Ovary (tissue), 9 donors: Measurements from ENCODE around the gene GP5. TPM values are rescaled to one million over a fixed set of nuclear protein-coding genes. Genes with fewer than 3 reads are reported as not detected.

Source experiments
- DNase-seq, 5 donors: peaks; one replicate each; pipeline ENCODE4 v3.0.0-alpha.2; 2019 to 2020
- H3K27ac ChIP-seq, 2 donors: fragments of 200-600 bp; one replicate each; pipeline versions ENCODE4 v1.5.1 to v1.8.0; 2019 to 2022
- H3K27me3 ChIP-seq: fragments of 200-600 bp; one replicate; pipeline ENCODE4 v1.8.0; 2022
- H3K36me3 ChIP-seq: fragments of 200-600 bp; sonication (generic); one replicate; pipeline ENCODE4 v1.5.1; 2019
- H3K4me1 ChIP-seq: one replicate; pipeline ENCODE4 v1.8.1; 2013; ENCODE audit warnings: mild to moderate bottlenecking, moderate library complexity; ENCODE audit not compliant: insufficient read depth
- H3K4me3 ChIP-seq: fragments of 200-600 bp; sonication (generic); one replicate; pipeline ENCODE4 v1.5.1; 2017
- H3K9me3 ChIP-seq, 2 donors: fragments of 200-600 bp in 1 of 2; sonication (generic) in 1 of 2; one replicate each; pipeline versions ENCODE4 v1.5.1 to v1.8.1; 2013 to 2019; ENCODE audit warnings: mild to moderate bottlenecking in 1 of 2, moderate library complexity in 1 of 2
- CTCF ChIP-seq, 3 donors: fragments of 450-650 bp in 2 of 3; fragments of 200-600 bp in 1 of 3; IDR thresholded peaks; one replicate each; pipeline versions ENCODE4 v1.5.1 to v1.8.0; 2016 to 2022; ENCODE audit warnings: antibody characterized with exemption in 3 of 3, mild to moderate bottlenecking in 1 of 3
- EP300 ChIP-seq: sonication (generic); formaldehyde crosslinking; IDR thresholded peaks from one replicate; pipeline ENCODE4 v1.6.1; 2017; ENCODE audit warnings: antibody characterized with exemption
- POLR2A ChIP-seq: fragments of 450-650 bp; IDR thresholded peaks from one replicate; pipeline ENCODE4 v1.6.1; 2017; ENCODE audit warnings: antibody characterized with exemption, mild to moderate bottlenecking, moderate library complexity
- WGBS, 3 donors: extraction: QIAGEN DNeasy Blood & Tissue Kit in 1 of 3; methylation state at CpG; one replicate each; pipeline versions ENCODE4 v1.1.5 to v1.1.7; 2013 to 2017; 5-methylcytosine and 5-hydroxymethylcytosine counted together
- intact Hi-C, 4 donors: fragments of 100-400 bp; cut with DNase I; formaldehyde crosslinking; loops; one replicate each; pipeline versions ENCODE4 v1.11.0 to v1.15.1; 2022 to 2023
- polyA plus RNA-seq, 2 donors: library from polyadenylated mRNA; stranded (reverse); fragments of 200-250 nt in 1 of 2; fragments of 350-450 nt in 1 of 2; fragmentation: Illumina TruSeq in 1 of 2; extraction: RNeasy Lipid Tissue Mini Kit (QIAGEN cat#74804) in 1 of 2; gene quantifications; one replicate each; pipeline ENCODE4 v1.2.3, GENCODE V29; 2013 to 2014
- total RNA-seq, 7 donors: library from RNA; depleted of rRNA in 2 of 7; stranded (reverse); fragments of >200 nt in 2 of 7; fragmentation: NEBNext Ultra II Directional in 3 of 7; extraction: Animal tissue kit (Norgen Biotek cat#: 25700) in 3 of 7; gene quantifications; one replicate each; pipeline versions ENCODE4 v1.1.0 to v1.2.4, GENCODE V29; 2016 to 2023
- donor health status: DM: no; HTN: no; CAD: no; lungs with moderate emphysema.
- donor health status: DM: no; HTN: no; CAD: no.
- donor health status: Bipolar disorder and iron deficiency.
- donor health status: DM: yes; HTN: yes; CAD: no.
- donor health status: DM: no; HTN: no; CAD: no.
- donor health status: DM: yes; HTN: yes; CAD: no.

GP5 gene
- total and polyA plus RNA-seq, 9 donors, result 0.13 to 1.1 (median 0.38) TPM; not detected in 1

GRCh38 chr3:194389269-194389668 is 9.8 kb downstream of the GP5 start:
- no peaks in the 10 kb centered on the region for H3K4me1 ChIP-seq
- 88 to 92% (median 90%) methylated on average over 8 of the region's 8 CpGs for WGBS, 3 donors
- intact Hi-C loops, result no loop called here
- H3K4me3 ChIP-seq, result no peak overlapping the region
- TF ChIP-seq CTCF (IDR thresholded peaks at IDR 0.05) (no peak), EP300 (no peak), POLR2A (no peak)
- no peaks in the 10 kb centered on the region for H3K36me3 ChIP-seq
- no peaks in the 10 kb centered on the region for H3K9me3 ChIP-seq
- DNase-seq, result no peak
- H3K27ac ChIP-seq, result no peak overlapping the region
- H3K27me3 ChIP-seq, result no peaks in the 10 kb centered on the region

DNA sequence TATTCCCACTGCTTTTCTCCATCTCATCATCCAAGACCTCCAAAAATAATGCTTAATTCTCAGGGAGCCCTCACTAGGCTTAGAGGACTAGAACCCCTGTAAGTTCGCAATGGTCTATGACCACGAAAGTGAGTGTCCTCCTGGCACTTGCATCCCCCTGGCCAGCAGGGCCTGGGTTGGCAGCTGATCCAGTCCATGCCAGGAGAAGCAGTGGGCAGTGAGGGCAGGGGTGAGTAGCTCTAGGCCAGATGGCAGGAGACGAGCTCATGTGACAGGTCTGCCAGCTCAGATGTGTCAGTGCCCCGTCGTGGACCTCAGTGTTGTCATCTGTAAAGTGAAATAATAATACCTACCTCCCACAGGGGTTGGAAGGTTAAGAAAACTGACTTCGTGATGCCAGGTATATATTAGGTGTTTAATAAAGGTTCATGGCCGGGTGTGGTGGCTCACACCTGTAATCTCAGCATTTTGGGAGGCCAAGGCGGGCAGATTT is 11.1 kb downstream of the GP5 start:
- Histone ChIP-seq H3K9me3 (no peaks in the 10 kb centered on the region), H3K27me3 (no peaks in the 10 kb centered on the region), H3K27ac (no peak overlapping the region), H3K4me1 (no peaks in the 10 kb centered on the region), H3K4me3 (no peak overlapping the region), H3K36me3 (no peaks in the 10 kb centered on the region)
- intact Hi-C loops, result no loop called here
- WGBS, 3 donors, result 93 to 97% (median 93%) methylated on average over 8 of the region's 8 CpGs
- DNase-seq, result no peak
- no peak for TF ChIP-seq EP300
- no peak for TF ChIP-seq POLR2A
- no peak for TF ChIP-seq CTCF (IDR thresholded peaks at IDR 0.05)

- 90 to 95% (median 93%) methylated on average over 6 of the region's 6 CpGs for WGBS, 3 donors
- no peak for TF ChIP-seq POLR2A
- TF ChIP-seq CTCF (IDR thresholded peaks at IDR 0.05), result no peak
- no peak for TF ChIP-seq EP300
- no peak for DNase-seq
- intact Hi-C loops, result no loop called here
- Histone ChIP-seq H3K4me3 (no peak overlapping the region), H3K27me3 (no peaks in the 10 kb centered on the region), H3K4me1 (no peaks in the 10 kb centered on the region), H3K36me3 (no peaks in the 10 kb centered on the region), H3K27ac (no peak overlapping the region), H3K9me3 (no peaks in the 10 kb centered on the region)
Measured at GRCh38 chr3:194387276-194387675, 11.8 kb downstream of the GP5 start.

DNA sequence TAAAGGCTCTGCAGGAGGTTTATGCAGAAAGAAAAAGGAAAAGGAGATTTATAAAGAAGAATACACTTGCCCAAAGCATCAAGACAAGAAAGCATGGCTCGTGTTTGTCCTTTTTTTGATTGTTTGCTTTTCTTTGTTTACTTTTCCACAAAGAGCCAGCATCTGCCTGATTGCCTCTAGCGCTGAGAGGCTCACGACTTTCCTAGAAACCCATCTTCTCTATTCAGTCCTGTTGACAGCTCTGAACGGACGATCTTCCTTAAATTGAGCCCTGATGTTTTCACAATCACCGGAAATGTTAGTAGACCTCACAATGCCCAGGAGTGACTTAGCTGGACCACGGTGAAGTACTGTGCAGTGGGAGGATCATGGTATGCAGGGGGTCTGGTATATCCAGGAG is 12.4 kb downstream of the GP5 start:
- Histone ChIP-seq H3K9me3 (no peaks in the 10 kb centered on the region), H3K27ac (no peak overlapping the region), H3K4me1 (no peaks in the 10 kb centered on the region), H3K27me3 (no peaks in the 10 kb centered on the region), H3K36me3 (no peaks in the 10 kb centered on the region), H3K4me3 (no peak overlapping the region)
- 62 to 76% (median 64%) methylated on average over 7 of the region's 7 CpGs for WGBS, 3 donors
- DNase-seq, result no peak
- TF ChIP-seq EP300, result no peak
- TF ChIP-seq CTCF (IDR thresholded peaks at IDR 0.05), result no peak
- TF ChIP-seq POLR2A, result no peak
- intact Hi-C loops, result no loop called here
